SK-N-MC (cell line): ENCODE measurements around the gene PPP1R15A.

Experiments
- EZH2 ChIP-seq: fragments of 200-600 bp; sonication (generic); IDR thresholded peaks from one replicate; pipeline ENCODE4 v1.6.1; 2017; ENCODE audit warnings: antibody characterized with exemption
- FOXP2 ChIP-seq: optimal IDR thresholded peaks from 2 replicates; pipeline ENCODE3; 2011; ENCODE audit warnings: mild to moderate bottlenecking, moderate library complexity; ENCODE audit not compliant: insufficient read depth; ENCODE audit errors: extremely low read length, control extremely low read depth
- POLR2AphosphoS5 ChIP-seq: IDR thresholded peaks from 2 replicates; pipeline ENCODE4 v1.6.1; 2012; ENCODE audit warnings: mild to moderate bottlenecking, low read depth, low read length, borderline replicate concordance

DNA sequence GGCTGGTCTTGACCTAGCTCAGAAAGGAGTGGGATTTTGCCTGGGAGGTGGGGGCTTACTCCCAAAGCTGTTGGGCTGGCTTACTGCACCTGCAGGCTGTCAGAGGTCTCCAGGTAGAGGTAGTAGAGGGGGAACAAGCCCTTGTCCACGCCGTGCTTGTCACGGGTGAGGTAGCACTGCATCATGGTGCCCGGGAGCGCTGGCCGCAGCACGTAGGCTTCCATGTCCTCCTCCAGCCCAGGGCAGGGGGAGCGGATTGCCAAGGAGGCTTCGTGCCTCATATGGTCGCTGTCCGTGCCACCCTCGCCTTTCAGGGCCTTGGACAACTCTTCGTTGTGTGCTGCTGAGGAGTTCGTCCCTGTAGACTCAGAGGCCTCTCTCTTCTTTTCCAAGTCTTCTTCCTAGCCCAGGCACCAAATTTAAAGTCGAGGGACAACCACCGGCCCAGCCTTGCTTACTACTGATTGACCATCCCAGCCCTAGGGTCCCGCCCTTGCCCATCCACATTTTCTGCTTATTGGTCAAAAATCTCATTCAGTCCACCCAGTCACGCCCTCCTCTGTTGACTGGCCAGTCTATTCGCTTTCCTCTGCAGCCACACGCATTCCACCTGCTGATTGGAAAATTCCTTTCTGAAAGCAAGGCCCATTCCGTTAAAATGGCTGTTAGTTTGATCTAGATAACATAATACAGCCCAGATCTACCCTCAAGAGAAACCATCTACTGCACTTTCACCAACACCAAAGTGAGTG is 15.8 kb downstream of the PPP1R15A start:
- TF ChIP-seq EZH2: no peak
- no peak for TF ChIP-seq POLR2AphosphoS5
- no peak for TF ChIP-seq FOXP2
